GM12878 (cell line): ENCODE measurements around the gene GGT7. TPM values are rescaled to one million over a fixed set of nuclear protein-coding genes. Genes with fewer than 3 reads are reported as not detected.

Experiments
- ATAC-seq: fragments of 200-7000 bp; cut with Tn5 transposase; 3 replicates; pipeline ENCODE4 v1.9.1; 2020; ENCODE audit warnings: mild to moderate bottlenecking, moderate library complexity
- BruUV-seq: library from RNA; stranded (reverse); fragments of 400-500 nt; replicated peaks from 2 replicates; lab custom pipeline; 2021; lab: Mats Ljungman, UMichigan
- CTCF ChIA-PET: fragments of 300-600 bp; sonication (Branson Sonifier 250); formaldehyde crosslinking; extraction: SDS; loops from one replicate; lab custom pipeline; 2021; ENCODE audit warnings: inconsistent platforms; lab: Yijun Ruan, JAX
- POLR2A ChIA-PET: fragments of 350-600 bp; formaldehyde crosslinking; extraction: SDS; loops from one replicate; lab custom pipeline; 2021; ENCODE audit warnings: inconsistent platforms; lab: Charles Lee
- RAD21 ChIA-PET: fragments of 300-600 bp; sonication (Branson Sonifier 250); formaldehyde crosslinking; loops from one replicate; lab custom pipeline; 2023; ENCODE audit warnings: antibody characterized with exemption; ENCODE audit not compliant: unreplicated experiment; lab: Charles Lee
- SMC1A ChIA-PET: fragments of 300-600 bp; sonication (Branson Sonifier 250); formaldehyde crosslinking; loops from one replicate; lab custom pipeline; 2023; ENCODE audit not compliant: unreplicated experiment, uncharacterized antibody; lab: Charles Lee
- DNase-seq: peaks from one replicate; pipeline ENCODE4 v3.0.0-alpha.2; 2011; ENCODE audit warnings: low read depth, low spot score
- FAIRE-seq: peaks from 3 replicates; lab custom pipeline; 2011; peaks lifted over from hg19 to GRCh38; lab: Jason Lieb, UNC
- H2AFZ ChIP-seq: 2 replicates; pipeline ENCODE4 v1.6.0; 2011; ENCODE audit warnings: low read depth, low read length, control low read depth; ENCODE audit not compliant: control insufficient read depth
- H3K27ac ChIP-seq: 2 replicates; pipeline ENCODE4 v1.5.1; 2011; ENCODE audit warnings: control low read depth; ENCODE audit not compliant: control insufficient read depth, insufficient read depth
- H3K27me3 ChIP-seq, 2 experiments: replicated peaks in 1 of 2; 2 replicates each; pipeline versions ENCODE4 v1.6.0 to v1.6.1; 2011; ENCODE audit warnings: low read length in 1 of 2; ENCODE audit not compliant: control insufficient read depth in 2 of 2, insufficient read depth in 2 of 2
- H3K36me3 ChIP-seq, 2 experiments: 2 replicates each; pipeline ENCODE4 v1.5.1; 2011; ENCODE audit warnings: low read length in 1 of 2; ENCODE audit not compliant: control insufficient read depth in 2 of 2, insufficient read depth in 2 of 2
- H3K4me1 ChIP-seq: 2 replicates; pipeline ENCODE4 v1.6.1; 2011; ENCODE audit warnings: mild to moderate bottlenecking, low read length, moderate library complexity, mixed read lengths; ENCODE audit not compliant: control insufficient read depth, insufficient read depth
- H3K4me2 ChIP-seq: 2 replicates; pipeline ENCODE4 v1.6.0; 2011; ENCODE audit warnings: control low read depth; ENCODE audit not compliant: control insufficient read depth, insufficient read depth
- H3K4me3 ChIP-seq: fragments of 200-600 bp; sonication (generic); 2 replicates; pipeline ENCODE4 v1.5.1; 2016
- H3K79me2 ChIP-seq: 2 replicates; pipeline ENCODE4 v1.6.0; 2011; ENCODE audit warnings: low read length; ENCODE audit not compliant: control insufficient read depth, insufficient read depth
- H3K9ac ChIP-seq: 2 replicates; pipeline ENCODE4 v1.8.0; 2011; ENCODE audit warnings: low read length, control low read depth, mixed read lengths; ENCODE audit not compliant: control insufficient read depth, insufficient read depth
- H3K9me3 ChIP-seq: replicated peaks from 3 replicates; pipeline ENCODE4 v1.5.1; 2011; ENCODE audit warnings: mild to moderate bottlenecking, low read length; ENCODE audit not compliant: control insufficient read depth, insufficient read depth
- H4K20me1 ChIP-seq: 2 replicates; pipeline ENCODE4 v1.6.0; 2011; ENCODE audit not compliant: control insufficient read depth, insufficient read depth
- ASH2L ChIP-seq: fragments of 300-600, 200-600 bp; sonication (generic); IDR thresholded peaks from 2 replicates; pipeline ENCODE4 v1.6.1; 2017; ENCODE audit warnings: low read depth, mild to moderate bottlenecking, borderline replicate concordance
- ATF3 ChIP-seq: IDR thresholded peaks from 2 replicates; pipeline ENCODE4 v1.6.1; 2011; ENCODE audit warnings: low read depth, mild to moderate bottlenecking, low read length, moderate library complexity, borderline replicate concordance; ENCODE audit errors: extremely low read depth
- EGR1 ChIP-seq, 2 experiments: IDR thresholded peaks; 1 replicate in 1 of 2; 2 replicates in 1 of 2; pipeline ENCODE4 v1.6.1; 2011 to 2012; ENCODE audit warnings: low read depth in 2 of 2, low read length in 2 of 2, borderline replicate concordance in 1 of 2, mild to moderate bottlenecking in 1 of 2, moderate library complexity in 1 of 2
- HDGF ChIP-seq: fragments of 450-650 bp; IDR thresholded peaks from 2 replicates; pipeline ENCODE4 v1.6.1; 2016; ENCODE audit warnings: antibody characterized with exemption
- MAX ChIP-seq: IDR thresholded peaks from 2 replicates; pipeline ENCODE4 v1.6.1; 2012; ENCODE audit warnings: low read depth, low read length, improper control_type of control experiment
- RELA ChIP-seq: fragments of 450-650 bp; IDR thresholded peaks from 2 replicates; pipeline ENCODE4 v1.8.0; 2014; ENCODE audit warnings: borderline replicate concordance; ENCODE audit not compliant: partially characterized antibody
- ZBTB40 ChIP-seq: fragments of 450-650 bp; IDR thresholded peaks from 2 replicates; pipeline ENCODE4 v1.6.1; 2016; ENCODE audit warnings: mild to moderate bottlenecking, moderate library complexity, borderline replicate concordance
- ZNF274 ChIP-seq: IDR thresholded peaks from one replicate; pipeline ENCODE4 v1.8.0; 2011; ENCODE audit not compliant: insufficient read length, insufficient read depth
- WGBS: methylation state at CpG from one replicate; pipeline ENCODE4 v1.1.6; 2016; ENCODE audit warnings: low lambda C conversion rate; ENCODE audit not compliant: insufficient replicate concordance, insufficient coverage; ENCODE audit errors: missing lambda C conversion rate; 5-methylcytosine and 5-hydroxymethylcytosine counted together
- in situ Hi-C: fragments of 300-500 bp; cut with MboI; formaldehyde crosslinking; loops from 9 replicates; pipeline ENCODE4 v1.14.3; 2018; ENCODE audit warnings: mixed read lengths
- intact Hi-C: fragments of 100-400 bp; cut with micrococcal nuclease; formaldehyde crosslinking; loops from one replicate; pipeline ENCODE4 v1.14.2; 2022; ENCODE audit not compliant: unreplicated experiment
- polyA plus RNA-seq, 11 experiments: library from polyadenylated mRNA; depleted of rRNA in 4 of 11; unstranded in 6 of 11; stranded (reverse) in 5 of 11; fragments of >200 nt; fragmentation: Nextera tagmentation in 4 of 11; fragmentation: Illumina TruSeq in 1 of 11; extraction: Ambion mirVana in 4 of 11; extraction: Trizol in 1 of 11; gene quantifications; 1 replicate in 1 of 11; 2 replicates in 10 of 11; pipeline versions ENCODE4 v1.2.1 to v1.2.3, GENCODE V29; 2011 to 2016; ENCODE audit warnings: inconsistent platforms in 2 of 11, missing spikeins in 2 of 11, low read depth in 1 of 11
- total RNA-seq, 4 experiments: library from RNA; depleted of rRNA in 3 of 4; stranded (reverse); fragments of >200 nt in 3 of 4; fragmentation: Illumina TruSeq in 1 of 4; extraction: Trizol in 1 of 4; gene quantifications; 2 replicates each; pipeline versions ENCODE4 v1.2.1 to v1.2.3, GENCODE V29; 2013 to 2021
- TF ChIP-seq, protein P1 (sequence below): IDR thresholded peaks from 2 replicates; pipeline ENCODE4 v1.6.1; 2011; ENCODE audit warnings: borderline replicate concordance, low read depth, mild to moderate bottlenecking, moderate library complexity, mixed read lengths, low read length; ENCODE audit not compliant: insufficient read depth; ENCODE audit errors: extremely low read length
- TF ChIP-seq, protein P2 (sequence below): fragments of 450-650 bp; IDR thresholded peaks from 2 replicates; pipeline ENCODE4 v1.6.1; 2017; ENCODE audit warnings: mild to moderate bottlenecking
- TF ChIP-seq, protein P3 (sequence below): fragments of 450-650 bp; formaldehyde crosslinking; IDR thresholded peaks from 2 replicates; pipeline ENCODE4 v1.4.0; 2020; ENCODE audit warnings: mild to moderate bottlenecking, moderate library complexity

GGT7 gene
- total and polyA plus RNA-seq, 10 of the 15 experiments (the other 5 are each of a cell fraction or from before 2014, with no cell fraction given), result 0.02 to 14.7 (median 5.3) TPM

DNA sequence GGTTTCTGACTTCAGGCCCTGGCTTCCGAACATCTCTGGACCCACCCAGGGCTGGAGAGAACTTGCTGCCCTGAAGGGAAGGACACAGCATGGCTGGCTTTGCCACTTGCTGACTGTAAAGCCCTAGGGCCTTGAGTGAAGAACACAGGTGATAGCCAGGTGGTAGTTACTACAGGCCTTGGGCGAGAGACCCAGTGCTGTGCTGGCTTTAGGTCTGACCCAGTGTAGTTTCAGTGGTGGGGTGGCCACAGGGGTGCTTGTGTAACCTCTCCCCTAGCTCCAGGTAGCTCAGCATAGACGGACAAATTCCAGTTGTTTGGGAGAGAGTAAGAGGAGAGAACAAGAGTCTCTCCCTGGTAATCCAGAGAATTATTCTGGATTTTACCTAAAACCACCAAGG lies 74.3 kb downstream of the GGT7 start:
- no peak overlapping the region for H3K4me3 ChIP-seq
- no peak overlapping the region for H3K9ac ChIP-seq
- 57% methylated on average over 3 of the region's 3 CpGs for WGBS
- H2AFZ ChIP-seq, result no peak overlapping the region
- ChIA-PET RAD21 (no interaction called here), SMC1A (interaction anchor here (1.3 kb wide), 1 partner anchor 20 kb away, joined by 3 read pairs; no protein-coding TSS in a partner anchor), POLR2A (no interaction called here), CTCF (interaction anchor here (1.4 kb wide), 1 partner anchor 28 kb away, joined by 4 read pairs; no protein-coding TSS in a partner anchor)
- H4K20me1 ChIP-seq, result no peaks in the 10 kb centered on the region; the same call in 1 of the 2 replicates
- H3K9me3 ChIP-seq, result no peaks in the 10 kb centered on the region; the same call in 2 of the 3 replicates
- no TSS peak for BruUV-seq
- in situ Hi-C loops, result no loop called here
- H3K27me3 ChIP-seq, result no peaks in the 10 kb centered on the region
- ATAC-seq, result no peak
- H3K27ac ChIP-seq, result no peak overlapping the region
- H3K4me2 ChIP-seq, result no peak overlapping the region
- peaks cover 4% of the 10 kb centered on the region; the same call in 1 of the 2 replicates for H3K4me1 ChIP-seq
- intact Hi-C loops, result no loop called here
- H3K36me3 ChIP-seq, result no peaks in the 10 kb centered on the region
- FAIRE-seq, result no peak
- H3K79me2 ChIP-seq, result peaks cover 14% of the 10 kb centered on the region
- no peak for DNase-seq
- TF ChIP-seq ZBTB40, result no peak
- no peak for TF ChIP-seq ASH2L
- TF ChIP-seq ATF3, result no peak
- TF ChIP-seq, protein P1, sequence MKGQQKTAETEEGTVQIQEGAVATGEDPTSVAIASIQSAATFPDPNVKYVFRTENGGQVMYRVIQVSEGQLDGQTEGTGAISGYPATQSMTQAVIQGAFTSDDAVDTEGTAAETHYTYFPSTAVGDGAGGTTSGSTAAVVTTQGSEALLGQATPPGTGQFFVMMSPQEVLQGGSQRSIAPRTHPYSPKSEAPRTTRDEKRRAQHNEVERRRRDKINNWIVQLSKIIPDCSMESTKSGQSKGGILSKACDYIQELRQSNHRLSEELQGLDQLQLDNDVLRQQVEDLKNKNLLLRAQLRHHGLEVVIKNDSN, result no peak
- TF ChIP-seq, protein P2, sequence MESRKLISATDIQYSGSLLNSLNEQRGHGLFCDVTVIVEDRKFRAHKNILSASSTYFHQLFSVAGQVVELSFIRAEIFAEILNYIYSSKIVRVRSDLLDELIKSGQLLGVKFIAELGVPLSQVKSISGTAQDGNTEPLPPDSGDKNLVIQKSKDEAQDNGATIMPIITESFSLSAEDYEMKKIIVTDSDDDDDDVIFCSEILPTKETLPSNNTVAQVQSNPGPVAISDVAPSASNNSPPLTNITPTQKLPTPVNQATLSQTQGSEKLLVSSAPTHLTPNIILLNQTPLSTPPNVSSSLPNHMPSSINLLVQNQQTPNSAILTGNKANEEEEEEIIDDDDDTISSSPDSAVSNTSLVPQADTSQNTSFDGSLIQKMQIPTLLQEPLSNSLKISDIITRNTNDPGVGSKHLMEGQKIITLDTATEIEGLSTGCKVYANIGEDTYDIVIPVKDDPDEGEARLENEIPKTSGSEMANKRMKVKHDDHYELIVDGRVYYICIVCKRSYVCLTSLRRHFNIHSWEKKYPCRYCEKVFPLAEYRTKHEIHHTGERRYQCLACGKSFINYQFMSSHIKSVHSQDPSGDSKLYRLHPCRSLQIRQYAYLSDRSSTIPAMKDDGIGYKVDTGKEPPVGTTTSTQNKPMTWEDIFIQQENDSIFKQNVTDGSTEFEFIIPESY, result no peak
- no peak for TF ChIP-seq HDGF
- TF ChIP-seq, protein P3, sequence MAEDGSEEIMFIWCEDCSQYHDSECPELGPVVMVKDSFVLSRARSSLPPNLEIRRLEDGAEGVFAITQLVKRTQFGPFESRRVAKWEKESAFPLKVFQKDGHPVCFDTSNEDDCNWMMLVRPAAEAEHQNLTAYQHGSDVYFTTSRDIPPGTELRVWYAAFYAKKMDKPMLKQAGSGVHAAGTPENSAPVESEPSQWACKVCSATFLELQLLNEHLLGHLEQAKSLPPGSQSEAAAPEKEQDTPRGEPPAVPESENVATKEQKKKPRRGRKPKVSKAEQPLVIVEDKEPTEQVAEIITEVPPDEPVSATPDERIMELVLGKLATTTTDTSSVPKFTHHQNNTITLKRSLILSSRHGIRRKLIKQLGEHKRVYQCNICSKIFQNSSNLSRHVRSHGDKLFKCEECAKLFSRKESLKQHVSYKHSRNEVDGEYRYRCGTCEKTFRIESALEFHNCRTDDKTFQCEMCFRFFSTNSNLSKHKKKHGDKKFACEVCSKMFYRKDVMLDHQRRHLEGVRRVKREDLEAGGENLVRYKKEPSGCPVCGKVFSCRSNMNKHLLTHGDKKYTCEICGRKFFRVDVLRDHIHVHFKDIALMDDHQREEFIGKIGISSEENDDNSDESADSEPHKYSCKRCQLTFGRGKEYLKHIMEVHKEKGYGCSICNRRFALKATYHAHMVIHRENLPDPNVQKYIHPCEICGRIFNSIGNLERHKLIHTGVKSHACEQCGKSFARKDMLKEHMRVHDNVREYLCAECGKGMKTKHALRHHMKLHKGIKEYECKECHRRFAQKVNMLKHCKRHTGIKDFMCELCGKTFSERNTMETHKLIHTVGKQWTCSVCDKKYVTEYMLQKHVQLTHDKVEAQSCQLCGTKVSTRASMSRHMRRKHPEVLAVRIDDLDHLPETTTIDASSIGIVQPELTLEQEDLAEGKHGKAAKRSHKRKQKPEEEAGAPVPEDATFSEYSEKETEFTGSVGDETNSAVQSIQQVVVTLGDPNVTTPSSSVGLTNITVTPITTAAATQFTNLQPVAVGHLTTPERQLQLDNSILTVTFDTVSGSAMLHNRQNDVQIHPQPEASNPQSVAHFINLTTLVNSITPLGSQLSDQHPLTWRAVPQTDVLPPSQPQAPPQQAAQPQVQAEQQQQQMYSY (CRISPR knock-in tag), result no peak
- TF ChIP-seq RELA, result no peak
- no peak for TF ChIP-seq ZNF274
- TF ChIP-seq EGR1 (IDR thresholded peaks at IDR 0.05; ENCODE audit: borderline replicate concordance in 1 of 2, low read depth in 2 of 2, low read length in 2 of 2), result no peak
- no peak for TF ChIP-seq MAX
